KMS-11 (cell line): ENCODE measurements around the gene SMC5.

Experiments
- H2AFZ ChIP-seq: fragments of 200-600 bp; sonication (generic); 2 replicates; pipeline ENCODE4 v1.6.1; 2016; ENCODE audit warnings: antibody characterized with exemption, mixed run types, low read depth
- H3K27ac ChIP-seq: fragments of 200-600 bp; sonication (generic); 2 replicates; pipeline ENCODE4 v1.6.1; 2016; ENCODE audit warnings: mild to moderate bottlenecking, mixed run types
- H3K27me3 ChIP-seq: fragments of 200-600 bp; sonication (generic); 2 replicates; pipeline ENCODE4 v1.6.1; 2017; ENCODE audit warnings: mild to moderate bottlenecking, low read depth, mixed run types, moderate library complexity; ENCODE audit not compliant: insufficient read depth
- H3K36me3 ChIP-seq: fragments of 200-600 bp; sonication (generic); 2 replicates; pipeline ENCODE4 v1.6.1; 2017; ENCODE audit warnings: mild to moderate bottlenecking, mixed run types; ENCODE audit not compliant: insufficient read depth
- H3K4me1 ChIP-seq: fragments of 200-600 bp; sonication (generic); 2 replicates; pipeline ENCODE4 v1.6.1; 2016; ENCODE audit warnings: mild to moderate bottlenecking, low read depth, mixed run types; ENCODE audit not compliant: poor library complexity, severe bottlenecking
- H3K4me2 ChIP-seq: fragments of 200-600 bp; sonication (generic); 2 replicates; pipeline ENCODE4 v1.7.0; 2016; ENCODE audit warnings: mild to moderate bottlenecking, mixed run types
- H3K4me3 ChIP-seq: fragments of 200-600 bp; sonication (generic); IDR thresholded peaks from 2 replicates; pipeline ENCODE4 v1.6.1; 2017; ENCODE audit warnings: low read depth, low read length, mixed read lengths; ENCODE audit not compliant: insufficient read depth
- H3K79me2 ChIP-seq: fragments of 200-600 bp; sonication (generic); 2 replicates; pipeline ENCODE4 v1.6.1; 2016; ENCODE audit warnings: low read depth, mixed run types; ENCODE audit not compliant: insufficient read depth
- H3K9ac ChIP-seq: fragments of 200-600 bp; sonication (generic); 2 replicates; pipeline ENCODE4 v1.6.1; 2016; ENCODE audit warnings: mild to moderate bottlenecking, mixed run types
- H4K20me1 ChIP-seq: fragments of 200-600 bp; sonication (generic); 2 replicates; pipeline ENCODE4 v1.6.1; 2016; ENCODE audit warnings: mild to moderate bottlenecking, mixed run types; ENCODE audit not compliant: insufficient read depth
- TF ChIP-seq, protein P1 (sequence below): fragments of 200-600 bp; sonication (generic); conservative IDR thresholded peaks from 2 replicates; pipeline ENCODE4 v1.6.1; 2017; ENCODE audit warnings: low read depth, mild to moderate bottlenecking, antibody characterized with exemption, low read length, moderate library complexity, mixed read lengths

SMC5 gene

DNA sequence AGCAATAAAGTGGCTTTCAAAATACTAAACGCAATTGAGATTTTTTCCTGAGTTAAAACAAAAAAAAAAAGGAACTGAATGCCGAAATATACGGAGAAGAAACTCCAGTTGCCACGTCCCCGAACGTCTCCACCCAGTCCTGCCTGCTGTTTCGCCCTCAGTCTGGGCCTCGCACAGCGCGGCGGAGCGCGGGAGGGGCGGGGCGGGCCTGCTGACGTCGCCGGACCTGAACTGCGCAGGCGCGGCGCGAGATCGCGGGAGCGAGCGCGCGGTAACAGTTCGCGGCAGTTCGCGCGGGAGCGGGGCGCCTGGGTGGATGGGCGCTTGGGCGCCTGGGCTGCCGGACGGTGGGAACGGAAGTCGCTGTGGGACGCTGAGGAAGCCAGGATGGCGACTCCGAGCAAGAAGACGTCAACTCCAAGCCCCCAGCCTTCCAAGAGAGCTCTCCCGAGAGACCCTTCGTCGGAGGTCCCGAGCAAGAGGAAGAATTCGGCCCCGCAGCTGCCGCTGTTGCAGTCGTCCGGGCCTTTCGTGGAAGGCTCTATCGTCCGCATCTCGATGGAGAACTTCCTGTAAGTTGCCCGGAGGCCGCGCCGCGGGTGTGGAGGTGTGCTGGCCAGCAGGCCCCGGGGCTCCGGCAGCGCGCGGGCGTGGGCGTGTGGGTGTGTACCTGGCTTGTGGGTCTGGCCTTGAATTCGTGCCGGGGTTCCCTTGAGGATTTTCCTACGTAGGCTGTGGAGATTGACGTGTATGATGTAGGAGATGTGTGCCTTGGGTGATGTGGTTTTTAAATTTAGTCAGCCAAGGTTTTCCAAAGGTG is at the start of gene SMC5:
Gene SMC5, plus strand, starts transcription at position 287 of the 820 bp plus-strand sequence. Its CDS starts 101 bp downstream, at position 388.
- H2AFZ ChIP-seq = peak within 1 kb of the TSS; percentile 85
- peak within 1 kb of the TSS; percentile 95 for H3K9ac ChIP-seq
- TF ChIP-seq, protein P1, sequence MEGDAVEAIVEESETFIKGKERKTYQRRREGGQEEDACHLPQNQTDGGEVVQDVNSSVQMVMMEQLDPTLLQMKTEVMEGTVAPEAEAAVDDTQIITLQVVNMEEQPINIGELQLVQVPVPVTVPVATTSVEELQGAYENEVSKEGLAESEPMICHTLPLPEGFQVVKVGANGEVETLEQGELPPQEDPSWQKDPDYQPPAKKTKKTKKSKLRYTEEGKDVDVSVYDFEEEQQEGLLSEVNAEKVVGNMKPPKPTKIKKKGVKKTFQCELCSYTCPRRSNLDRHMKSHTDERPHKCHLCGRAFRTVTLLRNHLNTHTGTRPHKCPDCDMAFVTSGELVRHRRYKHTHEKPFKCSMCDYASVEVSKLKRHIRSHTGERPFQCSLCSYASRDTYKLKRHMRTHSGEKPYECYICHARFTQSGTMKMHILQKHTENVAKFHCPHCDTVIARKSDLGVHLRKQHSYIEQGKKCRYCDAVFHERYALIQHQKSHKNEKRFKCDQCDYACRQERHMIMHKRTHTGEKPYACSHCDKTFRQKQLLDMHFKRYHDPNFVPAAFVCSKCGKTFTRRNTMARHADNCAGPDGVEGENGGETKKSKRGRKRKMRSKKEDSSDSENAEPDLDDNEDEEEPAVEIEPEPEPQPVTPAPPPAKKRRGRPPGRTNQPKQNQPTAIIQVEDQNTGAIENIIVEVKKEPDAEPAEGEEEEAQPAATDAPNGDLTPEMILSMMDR = no peak
- peak within 1 kb of the TSS; percentile 88 for H3K27ac ChIP-seq
- H3K79me2 ChIP-seq = peaks cover 50% of the 10 kb centered on the region
- H3K27me3 ChIP-seq = no peaks in the 10 kb centered on the region
- H4K20me1 ChIP-seq = no peaks in the 10 kb centered on the region; the same call in 1 of the 2 replicates
- no peaks in the 10 kb centered on the region; the same call in 1 of the 2 replicates for H3K36me3 ChIP-seq
- H3K4me2 ChIP-seq = peak within 1 kb of the TSS; percentile 91
- no peak within 1 kb of the TSS for H3K4me3 ChIP-seq
- peaks cover 26% of the 10 kb centered on the region for H3K4me1 ChIP-seq

DNA sequence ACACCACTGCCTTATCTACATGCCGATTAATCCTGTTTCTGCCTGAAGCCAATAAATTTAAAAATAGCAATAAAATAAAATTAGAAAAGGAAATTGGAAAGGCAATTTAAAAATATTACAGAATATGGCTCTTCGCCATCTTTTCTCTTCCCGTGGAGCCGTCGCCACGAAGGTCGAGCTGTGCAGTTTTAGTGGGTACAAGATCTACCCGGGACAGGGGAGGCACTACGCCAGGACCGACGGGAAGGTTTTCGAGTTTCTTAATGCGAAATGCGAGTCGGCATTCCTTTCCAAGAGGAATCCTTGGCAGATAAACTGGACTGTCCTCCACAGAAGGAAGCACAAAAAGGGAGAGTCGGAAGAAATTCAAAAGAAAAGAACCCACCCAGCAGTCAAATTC is 41.7 kb upstream of the SMC5 start:
- H3K27me3 ChIP-seq = no peaks in the 10 kb centered on the region
- H3K36me3 ChIP-seq = no peaks in the 10 kb centered on the region
- H3K27ac ChIP-seq = no peak overlapping the region
- no peaks in the 10 kb centered on the region for H3K4me1 ChIP-seq
- no peak overlapping the region for H3K4me3 ChIP-seq
- TF ChIP-seq, protein P1 = no peak
- H2AFZ ChIP-seq = no peak overlapping the region
- H4K20me1 ChIP-seq = no peaks in the 10 kb centered on the region
- H3K79me2 ChIP-seq = no peaks in the 10 kb centered on the region
- H3K4me2 ChIP-seq = no peak overlapping the region
- no peak overlapping the region for H3K9ac ChIP-seq

DNA sequence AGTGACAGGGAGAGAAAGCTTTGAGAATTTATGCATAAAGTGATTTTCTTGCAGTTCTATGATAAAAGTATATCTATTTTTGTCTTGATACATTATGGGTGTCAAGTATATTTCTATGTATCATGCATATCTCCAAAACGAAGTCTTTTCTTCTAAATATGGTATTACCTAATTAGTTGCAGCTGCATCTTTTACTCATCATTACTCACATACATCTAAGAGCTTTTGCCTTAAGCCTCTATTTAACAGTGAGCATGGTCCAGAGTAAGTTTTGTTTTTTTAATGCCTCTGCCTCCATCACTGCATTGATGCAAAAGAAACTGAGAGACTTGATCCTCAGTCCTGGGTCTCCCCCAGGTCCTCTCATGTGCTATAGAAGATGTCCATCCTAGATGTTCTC is 40.0 kb upstream of the SMC5 start:
- TF ChIP-seq, protein P1 = no peak
- no peaks in the 10 kb centered on the region for H4K20me1 ChIP-seq
- H3K79me2 ChIP-seq = no peaks in the 10 kb centered on the region
- H3K9ac ChIP-seq = no peak overlapping the region
- no peak overlapping the region for H3K4me2 ChIP-seq
- H3K27ac ChIP-seq = no peak overlapping the region
- H2AFZ ChIP-seq = no peak overlapping the region
- no peaks in the 10 kb centered on the region for H3K27me3 ChIP-seq
- no peaks in the 10 kb centered on the region for H3K36me3 ChIP-seq
- H3K4me3 ChIP-seq = no peak overlapping the region
- no peaks in the 10 kb centered on the region for H3K4me1 ChIP-seq

DNA sequence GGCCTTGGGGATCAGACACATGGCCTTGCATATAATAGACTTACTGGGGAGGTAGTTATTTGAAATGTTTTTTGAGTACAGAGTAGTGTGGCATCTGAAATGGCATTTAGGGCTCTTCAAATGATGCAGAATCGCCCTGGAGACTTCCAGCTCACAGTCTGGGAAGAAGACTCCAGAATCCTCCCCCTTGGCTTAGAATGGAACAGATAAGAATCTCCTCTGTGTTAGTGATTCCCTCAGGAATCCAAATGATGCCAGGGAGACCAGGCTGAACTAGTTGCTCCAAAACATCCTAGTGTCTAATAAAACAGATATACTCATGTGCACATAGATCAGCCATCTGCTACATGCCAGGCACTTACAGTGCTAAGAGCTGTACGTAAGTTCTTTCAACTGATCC is 38.6 kb upstream of the SMC5 start:
- Histone ChIP-seq H3K36me3 (no peaks in the 10 kb centered on the region), H3K4me1 (no peaks in the 10 kb centered on the region), H3K4me3 (no peak overlapping the region), H3K27me3 (no peaks in the 10 kb centered on the region), H3K9ac (no peak overlapping the region), H2AFZ (no peak overlapping the region), H3K27ac (no peak overlapping the region), H4K20me1 (no peaks in the 10 kb centered on the region), H3K79me2 (no peaks in the 10 kb centered on the region), H3K4me2 (no peak overlapping the region)
- TF ChIP-seq, protein P1 = no peak
